Lower leg skin (tissue), 3 donors: ENCODE measurements around the gene ERMP1.

ENCODE experiments used
- POLR2A ChIP-seq, 2 donors: fragments of 450-650 bp; IDR thresholded peaks; one replicate each; pipeline ENCODE4 v1.6.1; 2016 to 2017; ENCODE audit warnings: antibody characterized with exemption in 2 of 2, mild to moderate bottlenecking in 1 of 2, moderate library complexity in 1 of 2
- TF ChIP-seq, protein P1 (sequence below), 3 donors: fragments of 450-650 bp; IDR thresholded peaks; one replicate each; pipeline ENCODE4 v1.5.1; 2016; ENCODE audit warnings: antibody characterized with exemption in 3 of 3, mild to moderate bottlenecking in 3 of 3, moderate library complexity in 2 of 3

DNA sequence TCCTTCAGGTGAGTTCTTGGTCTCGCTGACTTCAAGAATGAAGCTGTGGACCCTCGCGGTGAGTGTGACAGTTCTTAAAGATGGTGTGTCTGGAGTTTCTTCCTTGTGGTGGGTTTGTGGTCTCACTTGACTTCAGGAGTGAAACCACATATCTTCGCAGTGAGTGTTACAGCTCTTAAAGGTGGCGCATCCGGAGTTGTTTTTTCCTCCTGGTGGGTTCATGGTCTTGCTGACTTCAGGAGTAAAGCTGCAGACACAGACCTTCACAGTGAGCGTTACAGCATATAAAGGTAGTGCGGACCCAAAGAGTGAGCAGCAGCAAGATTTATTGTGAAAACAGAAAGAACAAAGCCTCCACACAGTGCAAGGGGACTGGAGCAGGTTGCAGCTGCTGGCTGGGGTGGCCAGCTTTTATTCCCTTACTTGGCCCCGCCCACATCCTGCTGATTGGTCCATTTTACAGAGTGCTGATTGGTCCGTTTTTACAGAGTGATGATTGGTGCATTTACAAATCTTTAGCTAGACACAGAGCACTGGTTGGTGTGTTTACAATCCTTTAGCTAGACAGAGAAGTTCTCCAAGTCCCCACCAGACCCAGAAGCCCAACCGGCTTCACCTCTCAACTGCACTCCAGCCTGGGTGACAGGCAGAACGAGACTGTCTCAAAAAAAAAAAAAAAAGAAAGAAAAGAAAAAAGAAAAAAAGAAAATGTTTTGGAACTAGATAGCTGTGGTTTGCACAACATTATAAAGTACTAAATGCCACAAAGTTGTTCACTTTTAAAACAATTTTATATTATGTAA, 9.1 kb upstream of the ERMP1 start:
- TF ChIP-seq, protein P1, sequence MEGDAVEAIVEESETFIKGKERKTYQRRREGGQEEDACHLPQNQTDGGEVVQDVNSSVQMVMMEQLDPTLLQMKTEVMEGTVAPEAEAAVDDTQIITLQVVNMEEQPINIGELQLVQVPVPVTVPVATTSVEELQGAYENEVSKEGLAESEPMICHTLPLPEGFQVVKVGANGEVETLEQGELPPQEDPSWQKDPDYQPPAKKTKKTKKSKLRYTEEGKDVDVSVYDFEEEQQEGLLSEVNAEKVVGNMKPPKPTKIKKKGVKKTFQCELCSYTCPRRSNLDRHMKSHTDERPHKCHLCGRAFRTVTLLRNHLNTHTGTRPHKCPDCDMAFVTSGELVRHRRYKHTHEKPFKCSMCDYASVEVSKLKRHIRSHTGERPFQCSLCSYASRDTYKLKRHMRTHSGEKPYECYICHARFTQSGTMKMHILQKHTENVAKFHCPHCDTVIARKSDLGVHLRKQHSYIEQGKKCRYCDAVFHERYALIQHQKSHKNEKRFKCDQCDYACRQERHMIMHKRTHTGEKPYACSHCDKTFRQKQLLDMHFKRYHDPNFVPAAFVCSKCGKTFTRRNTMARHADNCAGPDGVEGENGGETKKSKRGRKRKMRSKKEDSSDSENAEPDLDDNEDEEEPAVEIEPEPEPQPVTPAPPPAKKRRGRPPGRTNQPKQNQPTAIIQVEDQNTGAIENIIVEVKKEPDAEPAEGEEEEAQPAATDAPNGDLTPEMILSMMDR (IDR thresholded peaks at IDR 0.05): no peak
- TF ChIP-seq POLR2A (IDR thresholded peaks at IDR 0.05): no peak
